Mammary epithelial cell (primary cell): Measurements from ENCODE around the gene EYS.

ENCODE experiments used
- CTCF ChIP-seq, 2 donors: IDR thresholded peaks in 1 of 2; conservative IDR thresholded peaks in 1 of 2; 2 replicates each; pipeline ENCODE4 v1.5.1; 2011 to 2012; ENCODE audit warnings: inconsistent platforms in 2 of 2, low read length in 2 of 2, mild to moderate bottlenecking in 2 of 2, control low read depth in 1 of 2, low read depth in 1 of 2; ENCODE audit not compliant: insufficient read depth in 1 of 2; ENCODE audit errors: extremely low read depth in 1 of 2
- EZH2 ChIP-seq: IDR thresholded peaks from 2 replicates; pipeline ENCODE4 v1.6.1; 2012; ENCODE audit warnings: low read length, inconsistent platforms, borderline replicate concordance

- TF ChIP-seq CTCF (conservative IDR thresholded peaks at IDR 0.05 in 1 of 2, IDR thresholded peaks at IDR 0.05 in 1 of 2; ENCODE audit: extremely low read depth in 1 of 2, insufficient read depth in 1 of 2, low read depth in 1 of 2, low read length in 2 of 2): no peak
- no peak for TF ChIP-seq EZH2
Measured at GRCh38 chr6:64812138-64812537, 894.9 kb downstream of the EYS start.
